Astrocyte (in vitro differentiated cells and primary cell): ENCODE measurements around the gene ATP8B4. TPM values are rescaled to one million over a fixed set of nuclear protein-coding genes. Genes with fewer than 3 reads are reported as not detected.

Source experiments
- DNase-seq: peaks from one replicate; pipeline ENCODE4 v3.0.0-alpha.2; 2010; ENCODE audit warnings: low read depth
- FAIRE-seq: peaks from 2 replicates; lab custom pipeline; 2011; peaks lifted over from hg19 to GRCh38; lab: Jason Lieb, UNC
- H2AFZ ChIP-seq: 2 replicates; pipeline ENCODE4 v1.6.0; 2012; ENCODE audit warnings: low read depth, low read length, inconsistent platforms
- H3K27ac ChIP-seq: 2 replicates; pipeline ENCODE4 v1.5.1; 2011; ENCODE audit warnings: low read depth, low read length, inconsistent platforms
- H3K27me3 ChIP-seq: 2 replicates; pipeline ENCODE4 v1.6.0; 2011; ENCODE audit warnings: low read length, inconsistent platforms; ENCODE audit not compliant: insufficient read depth
- H3K36me3 ChIP-seq: 2 replicates; pipeline ENCODE4 v1.5.1; 2011; ENCODE audit warnings: low read length, inconsistent platforms; ENCODE audit not compliant: insufficient read depth
- H3K4me1 ChIP-seq: 2 replicates; pipeline ENCODE4 v1.5.1; 2011; ENCODE audit warnings: low read length, inconsistent platforms; ENCODE audit not compliant: insufficient read depth
- H3K4me2 ChIP-seq: 2 replicates; pipeline ENCODE4 v1.6.0; 2012; ENCODE audit warnings: low read length, inconsistent platforms
- H3K4me3 ChIP-seq: 2 replicates; pipeline ENCODE4 v1.5.1; 2011; ENCODE audit warnings: low read depth, mild to moderate bottlenecking, low read length, inconsistent platforms; ENCODE audit not compliant: insufficient read depth
- H3K79me2 ChIP-seq: 2 replicates; pipeline ENCODE4 v1.6.0; 2012; ENCODE audit warnings: mild to moderate bottlenecking, low read length, inconsistent platforms; ENCODE audit not compliant: insufficient read depth
- H3K9ac ChIP-seq: 2 replicates; pipeline ENCODE4 v1.6.0; 2012; ENCODE audit warnings: mild to moderate bottlenecking, low read length, inconsistent platforms
- H3K9me3 ChIP-seq: 2 replicates; pipeline ENCODE4 v1.5.1; 2012; ENCODE audit warnings: low read depth, mild to moderate bottlenecking, low read length, inconsistent platforms; ENCODE audit not compliant: insufficient read depth
- H4K20me1 ChIP-seq: 2 replicates; pipeline ENCODE4 v1.6.0; 2012; ENCODE audit warnings: low read length, inconsistent platforms; ENCODE audit not compliant: insufficient read depth
- H3K27ac Mint-ChIP-seq: one replicate; pipeline ENCODE4 v1.8.0; 2021; ENCODE audit warnings: mild to moderate bottlenecking, mixed read lengths; ENCODE audit not compliant: unreplicated experiment
- H3K27me3 Mint-ChIP-seq: one replicate; pipeline ENCODE4 v1.8.0; 2021; ENCODE audit warnings: low read depth, mixed read lengths; ENCODE audit not compliant: unreplicated experiment
- H3K36me3 Mint-ChIP-seq: one replicate; pipeline ENCODE4 v1.8.0; 2021; ENCODE audit warnings: low read depth, mixed read lengths; ENCODE audit not compliant: unreplicated experiment
- H3K4me1 Mint-ChIP-seq: one replicate; pipeline ENCODE4 v1.8.0; 2021; ENCODE audit warnings: low read depth, mixed read lengths; ENCODE audit not compliant: unreplicated experiment
- H3K4me3 Mint-ChIP-seq: one replicate; pipeline ENCODE4 v1.8.0; 2021; ENCODE audit warnings: mild to moderate bottlenecking, moderate library complexity, mixed read lengths; ENCODE audit not compliant: unreplicated experiment
- H3K9me3 Mint-ChIP-seq: one replicate; pipeline ENCODE4 v1.8.0; 2021; ENCODE audit warnings: mild to moderate bottlenecking, mixed read lengths; ENCODE audit not compliant: unreplicated experiment
- CTCF ChIP-seq: IDR thresholded peaks from 2 replicates; pipeline ENCODE4 v1.5.1; 2011; ENCODE audit warnings: low read depth, mild to moderate bottlenecking, inconsistent platforms, low read length, moderate library complexity; ENCODE audit not compliant: insufficient read depth
- EZH2 ChIP-seq: IDR thresholded peaks from 2 replicates; pipeline ENCODE4 v1.6.1; 2012; ENCODE audit warnings: mild to moderate bottlenecking, low read length, inconsistent platforms; ENCODE audit not compliant: insufficient read depth
- total RNA-seq: library from RNA; stranded (reverse); gene quantifications from 2 replicates; pipeline ENCODE4 v1.2.1, GENCODE V29; 2021

ATP8B4 gene
- total RNA-seq, 1 donor from 2014 or later = 0.23 TPM

- H3K9me3 ChIP-seq = no peaks in the 10 kb centered on the region
- no peaks in the 10 kb centered on the region for H3K36me3 Mint-ChIP-seq
- no peak for TF ChIP-seq CTCF
- no peak for TF ChIP-seq EZH2
Observed at GRCh38 chr15:50046159-50046558, 72.9 kb downstream of the ATP8B4 start.

DNA sequence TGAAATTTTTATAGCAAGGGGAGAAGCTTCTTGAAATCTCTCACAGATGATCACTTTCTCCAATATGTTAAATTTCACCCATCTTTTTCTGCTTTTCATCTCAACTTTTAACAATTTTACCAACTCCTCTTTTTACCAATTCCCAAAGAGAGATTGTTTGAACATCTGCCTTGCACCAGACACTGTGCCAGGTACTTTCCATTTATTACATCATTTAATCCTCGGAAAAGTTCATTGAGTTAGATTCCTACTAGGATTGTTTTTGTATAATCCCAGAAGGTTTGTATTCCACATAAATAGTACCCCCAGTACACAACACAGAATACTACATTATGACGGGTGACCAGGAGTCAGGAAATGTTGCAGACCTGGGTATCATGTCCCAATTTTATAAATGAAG is 74.1 kb downstream of the ATP8B4 start:
- Histone ChIP-seq H3K4me3 (no peak overlapping the region), H2AFZ (no peak overlapping the region), H3K27me3 (no peaks in the 10 kb centered on the region), H3K79me2 (no peaks in the 10 kb centered on the region), H3K9me3 (no peaks in the 10 kb centered on the region), H3K9ac (no peak overlapping the region), H3K4me2 (no peak overlapping the region), H3K27ac (no peak overlapping the region), H4K20me1 (no peaks in the 10 kb centered on the region), H3K4me1 (no peaks in the 10 kb centered on the region), H3K36me3 (no peaks in the 10 kb centered on the region)
- DNase-seq (no peak), FAIRE-seq (no peak)
- no peaks in the 10 kb centered on the region for H3K4me1 Mint-ChIP-seq
- peaks cover 2% of the 10 kb centered on the region for H3K27me3 Mint-ChIP-seq
- H3K9me3 Mint-ChIP-seq = peaks cover 8% of the 10 kb centered on the region
- H3K27ac Mint-ChIP-seq = no peak overlapping the region
- no peaks in the 10 kb centered on the region for H3K36me3 Mint-ChIP-seq
- H3K4me3 Mint-ChIP-seq = no peak overlapping the region
- TF ChIP-seq EZH2 (no peak), CTCF (no peak)

More at GRCh38 chr15:50046159-50046558, 72.9 kb downstream of the ATP8B4 start:
- no peak overlapping the region for H3K4me3 ChIP-seq
- Mint-ChIP-seq H3K27me3 (peaks cover 2% of the 10 kb centered on the region), H3K4me1 (no peaks in the 10 kb centered on the region), H3K27ac (no peak overlapping the region), H3K4me3 (no peak overlapping the region), H3K9me3 (peaks cover 8% of the 10 kb centered on the region)
- no peaks in the 10 kb centered on the region for H3K79me2 ChIP-seq
- H3K4me2 ChIP-seq = no peak overlapping the region
- no peak overlapping the region for H3K9ac ChIP-seq
- H3K36me3 ChIP-seq = no peaks in the 10 kb centered on the region
- FAIRE-seq (no peak), DNase-seq (no peak)
- no peaks in the 10 kb centered on the region for H3K27me3 ChIP-seq
- no peak overlapping the region for H3K27ac ChIP-seq
- H3K4me1 ChIP-seq = no peaks in the 10 kb centered on the region
- no peaks in the 10 kb centered on the region for H4K20me1 ChIP-seq
- no peak overlapping the region for H2AFZ ChIP-seq

DNA sequence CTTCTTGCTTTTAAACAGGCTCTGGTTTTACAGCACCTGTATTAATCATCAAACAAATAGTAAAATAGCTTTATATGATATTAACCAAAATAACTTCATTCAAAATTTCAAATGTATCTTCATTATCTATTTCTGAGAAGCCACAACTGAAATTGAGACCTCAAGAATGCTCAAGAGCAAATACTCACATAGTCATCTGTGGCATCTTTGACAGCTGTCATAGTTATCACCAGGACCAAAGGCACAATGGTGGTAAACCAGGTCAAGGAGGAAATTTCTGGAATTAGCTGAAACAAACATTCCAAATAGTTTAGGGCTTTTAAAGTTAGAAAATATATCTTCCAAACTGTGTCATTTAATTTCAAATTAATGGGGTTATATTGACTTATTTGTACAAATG is 74.6 kb downstream of the ATP8B4 start:
- H3K4me1 ChIP-seq = no peaks in the 10 kb centered on the region
- no peak overlapping the region for H3K27ac ChIP-seq
- H3K4me3 ChIP-seq = no peak overlapping the region
- H3K9ac ChIP-seq = no peak overlapping the region
- Mint-ChIP-seq H3K9me3 (peaks cover 8% of the 10 kb centered on the region), H3K4me1 (no peaks in the 10 kb centered on the region), H3K36me3 (no peaks in the 10 kb centered on the region), H3K4me3 (no peak overlapping the region), H3K27ac (no peak overlapping the region), H3K27me3 (peaks cover 2% of the 10 kb centered on the region)
- no peaks in the 10 kb centered on the region for H4K20me1 ChIP-seq
- no peak overlapping the region for H2AFZ ChIP-seq
- H3K27me3 ChIP-seq = no peaks in the 10 kb centered on the region
- TF ChIP-seq EZH2 = no peak
- TF ChIP-seq CTCF = no peak
- DNase-seq = no peak
- H3K9me3 ChIP-seq = no peaks in the 10 kb centered on the region
- FAIRE-seq = no peak
- H3K79me2 ChIP-seq = no peaks in the 10 kb centered on the region
- H3K36me3 ChIP-seq = no peaks in the 10 kb centered on the region
- H3K4me2 ChIP-seq = no peak overlapping the region
